Stimulated activated CD8-positive, alpha-beta memory T cell treated with anti-CD3 and anti-CD28 coated beads, Interleukin-15, amount 100 ng/mL, for 4 hours (primary cell): Measurements from ENCODE around the gene MARK3.

ENCODE experiments used
- DNase-seq, 2 donors: peaks; one replicate each; pipeline ENCODE4 v3.0.0-alpha.2; 2020; ENCODE audit warnings: low read depth in 2 of 2

Gene MARK3

GRCh38 chr14:103547455-103547940 is 162.3 kb downstream of the MARK3 start:
- DNase-seq, result no peak

- DNase-seq, result no peak
These were observed 162.8 kb downstream of the MARK3 start for GRCh38 chr14:103547941-103548462.

DNA sequence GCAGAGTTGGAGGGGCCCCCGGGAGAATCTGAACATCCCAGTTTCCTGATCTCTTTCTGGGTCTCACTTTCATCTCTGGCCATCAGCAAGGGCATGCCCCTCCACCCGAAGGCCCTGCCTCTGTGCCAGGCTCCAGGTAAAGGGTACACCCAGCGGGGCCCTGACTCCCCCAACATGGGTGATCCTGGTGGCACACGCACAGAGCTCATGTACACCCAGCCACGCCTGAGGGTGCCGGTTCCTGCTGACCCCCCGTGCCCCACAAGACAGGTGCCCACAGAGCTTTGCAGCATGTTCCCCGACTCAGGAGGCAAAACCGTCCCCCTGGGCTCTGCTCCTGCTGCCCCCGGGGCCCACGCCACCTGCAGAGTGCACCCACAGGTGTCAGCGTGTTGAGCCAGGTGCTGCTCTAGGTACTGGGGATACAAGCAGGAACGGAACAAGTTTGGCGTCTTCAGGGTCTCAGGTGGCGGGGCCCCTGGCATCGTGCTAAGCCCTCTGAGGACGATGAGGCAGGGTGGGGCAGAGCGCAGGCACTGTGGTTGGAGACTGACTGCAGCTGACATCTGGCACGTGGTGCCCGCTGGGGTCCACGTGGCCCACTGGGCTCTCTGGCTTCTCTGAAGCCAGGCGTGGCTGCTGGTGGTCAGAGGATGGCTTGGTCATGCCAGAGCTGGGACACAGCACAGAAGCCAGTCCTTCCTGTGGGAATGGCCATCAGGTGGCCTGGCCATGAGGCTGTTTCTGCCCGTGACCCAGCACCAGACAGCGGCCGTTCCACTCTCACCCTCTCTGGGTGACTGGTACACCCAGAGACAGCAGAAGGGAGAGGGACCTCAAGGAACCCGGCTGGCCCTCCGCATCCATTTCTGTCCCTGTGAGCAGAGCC is 163.5 kb downstream of the MARK3 start:
- no peak for DNase-seq

DNA sequence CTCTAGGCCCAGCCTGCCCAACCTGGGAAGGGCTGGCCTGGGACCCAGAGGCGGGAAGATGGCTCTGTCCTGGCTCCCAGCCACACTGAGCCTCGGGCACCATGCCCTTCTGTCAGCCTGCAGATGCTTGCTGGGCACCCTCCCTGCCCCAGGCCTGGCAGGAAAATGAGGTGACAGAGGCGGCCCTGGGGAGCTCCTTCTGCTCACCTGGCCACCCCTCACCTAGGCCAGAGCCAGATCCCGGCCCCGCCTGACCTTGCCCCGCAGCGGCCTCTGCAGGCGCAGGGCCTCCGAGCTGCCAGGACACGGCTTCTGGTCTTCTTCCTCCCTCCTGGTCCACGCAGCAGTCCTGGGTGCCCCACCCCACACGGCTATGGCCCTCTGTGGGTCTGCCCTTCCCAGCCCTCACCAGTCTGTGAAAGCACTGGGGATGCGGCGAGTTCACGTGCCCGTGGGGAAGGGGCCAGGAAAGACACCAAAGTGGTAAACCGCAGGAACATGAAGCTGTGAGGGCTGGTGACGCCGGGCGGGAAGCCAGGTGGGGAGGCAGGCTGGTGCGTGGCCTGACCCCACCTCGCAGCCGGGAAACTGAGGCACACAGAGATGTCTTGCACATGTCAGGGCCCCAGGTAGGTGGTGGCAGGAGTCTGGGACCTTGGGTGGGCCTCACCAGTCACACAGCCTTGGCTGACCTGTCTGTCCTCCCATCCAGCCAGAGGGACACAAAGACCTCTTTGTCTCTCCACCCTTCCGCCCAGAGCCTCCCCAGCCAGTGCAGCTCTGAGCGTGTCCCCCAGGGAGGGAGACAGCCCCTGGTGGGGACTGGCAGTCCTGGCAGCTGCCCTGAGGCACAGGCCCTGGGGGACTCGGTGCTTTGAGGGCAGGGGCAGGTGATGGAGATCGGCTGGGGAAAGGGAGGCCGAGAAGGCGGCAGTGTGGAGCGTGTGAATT is 164.4 kb downstream of the MARK3 start:
- no peak for DNase-seq

DNA sequence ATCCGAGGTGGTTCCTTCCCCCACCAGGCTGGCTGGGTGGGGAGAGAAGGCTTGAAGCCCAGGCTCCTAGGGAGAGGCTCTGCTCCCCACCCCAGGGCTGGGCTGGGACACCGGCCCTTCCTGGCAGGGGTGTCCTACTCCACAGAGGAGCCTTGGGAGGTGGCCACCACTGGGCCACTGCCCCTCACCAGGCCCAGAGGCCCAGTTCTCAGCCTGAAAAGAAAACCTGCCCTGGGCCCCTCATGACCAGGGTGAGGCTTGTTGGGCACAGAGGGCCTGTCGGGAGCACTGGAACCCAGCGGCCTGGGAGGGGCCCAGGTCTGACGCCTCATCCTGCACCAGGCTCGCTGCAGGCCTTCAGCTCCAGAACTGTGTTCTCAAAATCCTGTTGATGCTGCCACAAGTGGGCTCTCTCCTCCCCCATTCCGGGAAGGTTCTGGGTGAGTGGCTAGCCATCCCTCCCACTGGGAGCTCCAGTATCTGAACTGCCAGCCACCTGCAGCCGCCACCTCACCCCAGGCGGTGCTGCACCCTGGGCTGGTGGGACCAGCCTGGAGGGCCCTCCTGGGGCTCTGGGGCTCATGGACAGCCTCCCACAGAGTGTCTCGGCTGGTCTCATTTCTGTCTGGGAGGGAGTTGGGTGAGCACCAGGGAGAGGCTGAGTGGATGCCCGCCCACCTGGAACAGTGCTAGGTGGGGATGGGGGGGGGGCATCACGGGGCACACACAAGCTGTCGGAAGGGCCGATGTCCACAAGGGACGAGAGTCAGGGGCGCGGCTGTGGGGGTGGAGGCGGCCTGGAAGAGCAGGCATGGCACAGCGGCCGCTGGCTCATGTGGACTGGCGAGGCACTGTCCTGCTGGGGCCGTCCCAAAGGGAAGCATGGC is 165.5 kb downstream of the MARK3 start:
- DNase-seq, result no peak

GRCh38 chr14:103551338-103551762 is 166.1 kb downstream of the MARK3 start:
- no peak for DNase-seq

DNA sequence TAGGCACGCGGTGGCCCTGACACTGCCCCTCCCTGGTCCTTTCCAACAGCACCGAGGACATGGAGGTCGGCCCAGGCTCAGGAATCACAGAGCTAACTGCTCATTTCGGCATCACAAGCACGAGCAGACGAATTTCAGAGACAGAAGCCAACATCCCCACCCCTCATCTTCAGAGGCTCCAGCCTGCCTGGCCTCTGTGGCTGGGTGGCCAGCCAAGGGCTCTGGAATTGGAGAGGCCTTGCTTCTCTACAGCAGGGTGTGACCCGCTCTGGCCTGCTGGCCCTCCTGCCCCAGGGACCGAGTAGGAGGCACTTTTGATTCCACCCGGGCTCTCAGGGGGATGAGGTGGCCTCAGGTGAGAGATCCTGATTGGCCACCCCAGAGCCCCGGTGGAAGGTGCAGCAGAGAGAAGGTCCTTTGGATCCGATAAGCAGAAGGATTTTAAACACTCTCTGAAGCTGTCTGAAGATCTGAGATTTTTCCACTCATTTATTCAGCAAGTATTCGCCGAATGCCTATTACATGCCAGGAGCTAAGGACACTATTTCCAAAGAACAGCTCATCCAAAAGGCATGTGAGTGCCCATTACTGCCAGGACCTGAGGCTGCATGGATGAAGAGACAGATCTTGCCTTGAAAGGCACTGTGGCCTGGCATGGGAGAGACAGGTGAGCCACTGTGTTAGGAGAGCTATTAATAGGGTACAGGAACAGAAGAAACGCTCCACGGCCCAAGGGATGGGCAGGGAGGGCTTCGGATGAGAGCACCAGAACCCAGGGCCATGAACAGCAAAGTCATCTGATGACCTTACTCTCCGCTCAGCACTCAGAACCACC is 167.0 kb downstream of the MARK3 start:
- DNase-seq, result no peak

DNA sequence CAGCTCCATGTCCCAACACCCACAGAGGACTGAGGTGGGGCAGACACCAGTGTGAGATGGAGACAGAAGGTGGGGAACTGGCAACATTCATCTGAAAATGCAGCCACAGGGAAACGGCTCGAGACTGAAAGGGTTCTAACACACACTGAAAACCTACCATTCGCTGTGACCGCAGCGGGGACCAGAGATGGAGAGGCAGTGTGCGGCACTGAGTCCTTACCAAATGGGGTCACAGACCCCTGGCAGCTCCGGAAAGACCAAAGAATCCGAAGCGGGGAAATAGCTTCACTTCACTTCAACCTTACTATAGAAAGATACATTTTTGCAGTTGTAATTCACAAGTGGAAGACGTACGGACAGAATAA is 167.6 kb downstream of the MARK3 start:
- no peak for DNase-seq
